K562 (cell line): ENCODE measurements around the gene NUDT2. TPM values are rescaled to one million over a fixed set of nuclear protein-coding genes. Genes with fewer than 3 reads are reported as not detected.

Source experiments
- ATAC-seq: fragments of 200-7000 bp; cut with Tn5 transposase; 3 replicates; pipeline ENCODE4 v1.9.1; 2020; ENCODE audit warnings: moderate library complexity
- BruUV-seq: library from RNA; stranded (reverse); fragments of 400-500 nt; replicated peaks from 2 replicates; lab custom pipeline; 2021; lab: Mats Ljungman, UMichigan
- CTCF ChIA-PET: fragments of 300-600 bp; formaldehyde crosslinking; extraction: SDS; loops from one replicate; lab custom pipeline; 2021; ENCODE audit warnings: low intra/inter-chr PET ratio; lab: Yijun Ruan, JAX
- POLR2A ChIA-PET: fragments of 300-600, 350-650 bp; sonication (Branson Sonifier 250); formaldehyde crosslinking; extraction: SDS; loops from one replicate; lab custom pipeline; 2021; ENCODE audit warnings: antibody characterized with exemption, inconsistent platforms; lab: Yijun Ruan, JAX
- DNase-seq, 4 experiments: peaks; one replicate each; pipeline versions ENCODE4 v3.0.0 to v3.0.0-alpha.2; 2011 to 2018; ENCODE audit warnings: low spot score in 3 of 4, mixed read lengths in 3 of 4; ENCODE audit errors: extremely low read depth in 1 of 4
- FAIRE-seq: peaks from 2 replicates; lab custom pipeline; 2011; peaks lifted over from hg19 to GRCh38; lab: Jason Lieb, UNC
- H2AFZ ChIP-seq: 2 replicates; pipeline ENCODE4 v1.6.0; 2011; ENCODE audit warnings: low read depth, low read length, control low read depth, inconsistent platforms
- H3K27ac ChIP-seq: fragments of 200-600 bp; 3 replicates; pipeline ENCODE4 v1.8.0; 2011; ENCODE audit warnings: low read depth, mild to moderate bottlenecking, control low read depth, inconsistent platforms, low read length, moderate library complexity, mixed read lengths; ENCODE audit errors: extremely low read depth
- H3K27me3 ChIP-seq, 2 experiments: fragments of 300-600 bp in 1 of 2; 2 replicates in 1 of 2; 3 replicates in 1 of 2; pipeline versions ENCODE4 v1.6.0 to v1.8.0; 2011; ENCODE audit warnings: inconsistent platforms in 2 of 2, low read length in 2 of 2, mild to moderate bottlenecking in 1 of 2, mixed read lengths in 1 of 2, moderate library complexity in 1 of 2; ENCODE audit not compliant: control insufficient read depth in 2 of 2, insufficient read depth in 2 of 2
- H3K36me3 ChIP-seq: fragments of 300-600 bp; 3 replicates; pipeline ENCODE4 v1.8.0; 2011; ENCODE audit warnings: mild to moderate bottlenecking, low read length, inconsistent platforms; ENCODE audit not compliant: control insufficient read depth, insufficient read depth
- H3K4me1 ChIP-seq, 2 experiments: fragments of 200-600 bp in 1 of 2; replicated peaks in 1 of 2; 2 replicates in 1 of 2; 3 replicates in 1 of 2; pipeline versions ENCODE4 v1.5.1 to v1.8.0; 2011; ENCODE audit warnings: inconsistent platforms in 2 of 2, low read length in 2 of 2, mild to moderate bottlenecking in 1 of 2, mixed read lengths in 1 of 2, moderate library complexity in 1 of 2; ENCODE audit not compliant: control insufficient read depth in 2 of 2, insufficient read depth in 2 of 2
- H3K4me2 ChIP-seq: 2 replicates; pipeline ENCODE4 v1.6.1; 2011; ENCODE audit warnings: low read length, control low read depth, inconsistent platforms, mixed read lengths; ENCODE audit not compliant: insufficient read depth
- H3K4me3 ChIP-seq: fragments of 200-600 bp; sonication (generic), shearing (Covaris generic); 2 replicates; pipeline ENCODE4 v1.5.1; 2016; ENCODE audit warnings: control low read depth, inconsistent platforms
- H3K79me2 ChIP-seq: fragments of 200-600 bp; 3 replicates; pipeline ENCODE4 v1.8.0; 2011; ENCODE audit warnings: low read length, inconsistent platforms; ENCODE audit not compliant: control insufficient read depth, insufficient read depth
- H3K9ac ChIP-seq, 2 experiments: 2 replicates each; pipeline versions ENCODE4 v1.6.0 to v1.6.1; 2011; ENCODE audit warnings: low read depth in 2 of 2, low read length in 2 of 2, control low read depth in 1 of 2, inconsistent platforms in 1 of 2, mild to moderate bottlenecking in 1 of 2, mixed read lengths in 1 of 2; ENCODE audit not compliant: insufficient read depth in 1 of 2
- H3K9me1 ChIP-seq: one replicate; pipeline ENCODE4 v1.6.0; 2011; ENCODE audit warnings: inconsistent platforms, mild to moderate bottlenecking, low read length, moderate library complexity; ENCODE audit not compliant: control insufficient read depth, insufficient read depth
- H3K9me3 ChIP-seq: replicated peaks from 2 replicates; pipeline ENCODE4 v1.5.1; 2011; ENCODE audit warnings: low read depth, low read length, inconsistent platforms; ENCODE audit not compliant: control insufficient read depth, insufficient read depth
- H4K20me1 ChIP-seq: replicated peaks from 2 replicates; pipeline ENCODE4 v1.6.1; 2011; ENCODE audit warnings: low read length, inconsistent platforms, mixed read lengths; ENCODE audit not compliant: control insufficient read depth, insufficient read depth
- BACH1 ChIP-seq: fragments of 200-800 bp; sonication (Bioruptor generic); IDR thresholded peaks from 2 replicates; pipeline ENCODE4 v1.6.1; 2016; ENCODE audit warnings: missing genetic modification characterization, missing compliant biosample characterization
- BMI1 ChIP-seq: fragments of 150-350 bp; IDR thresholded peaks from 2 replicates; pipeline ENCODE4 v1.6.1; 2014; ENCODE audit warnings: low read length
- CBX1 ChIP-seq: sonication (generic); IDR thresholded peaks from 2 replicates; pipeline ENCODE4 v1.6.1; 2016; ENCODE audit warnings: antibody characterized with exemption, low read depth, mild to moderate bottlenecking
- DMBX1 ChIP-seq: fragments of 250-450 bp; sonication (Bioruptor Pico); IDR thresholded peaks from 2 replicates; pipeline ENCODE4 v1.8.0; 2022; ENCODE audit warnings: inconsistent platforms, mild to moderate bottlenecking, moderate library complexity, borderline replicate concordance
- MTA2 ChIP-seq: fragments of 450-650 bp; IDR thresholded peaks from 2 replicates; pipeline ENCODE4 v1.6.1; 2016; ENCODE audit warnings: low read depth
- NBN ChIP-seq: fragments of 450-650 bp; IDR thresholded peaks from 2 replicates; pipeline ENCODE4 v1.6.1; 2016; ENCODE audit warnings: low read depth, mild to moderate bottlenecking
- NR4A1 ChIP-seq, 2 experiments: fragments of 250-450 bp in 1 of 2; fragments of 450-650 bp in 1 of 2; sonication (Bioruptor Pico) in 1 of 2; IDR thresholded peaks; 2 replicates each; pipeline versions ENCODE4 v1.4.0 to v1.6.1; 2016 to 2020; ENCODE audit warnings: mild to moderate bottlenecking in 2 of 2, missing compliant biosample characterization in 1 of 2, missing genetic modification characterization in 1 of 2, moderate library complexity in 1 of 2
- RAD51 ChIP-seq: fragments of 450-650 bp; IDR thresholded peaks from 2 replicates; pipeline ENCODE4 v1.7.1; 2016; ENCODE audit warnings: low read depth, mild to moderate bottlenecking, borderline replicate concordance
- RBM39 ChIP-seq: fragments of 200-400 bp; formaldehyde crosslinking; optimal IDR thresholded peaks from 2 replicates; pipeline ENCODE3; 2018; ENCODE audit warnings: low read depth, low read length
- RREB1 ChIP-seq: fragments of 250-450 bp; sonication (Bioruptor Pico); IDR thresholded peaks from 2 replicates; pipeline ENCODE4 v1.4.0; 2020
- STAT5A ChIP-seq: IDR thresholded peaks from 2 replicates; pipeline ENCODE4 v1.6.1; 2012; ENCODE audit warnings: low read length, inconsistent platforms, borderline replicate concordance
- ZFP1 ChIP-seq: fragments of 450-650 bp; formaldehyde crosslinking; IDR thresholded peaks from 2 replicates; pipeline ENCODE4 v1.4.0; 2020; ENCODE audit warnings: mild to moderate bottlenecking, mixed read lengths
- ZNF121 ChIP-seq: sonication (generic); formaldehyde crosslinking; conservative IDR thresholded peaks from 2 replicates; pipeline ENCODE4 v1.8.0; 2022; ENCODE audit warnings: missing genetic modification reagents
- ZNF766 ChIP-seq: fragments of 200-800 bp; sonication (Bioruptor generic); conservative IDR thresholded peaks from 2 replicates; pipeline ENCODE4 v1.6.1; 2016; ENCODE audit warnings: missing genetic modification characterization, missing compliant biosample characterization
- WGBS: fragments of 100-300 bp; shearing (Covaris generic); methylation state at CpG from one replicate; pipeline ENCODE4 v1.1.6; 2016; ENCODE audit warnings: low coverage, mixed read lengths; ENCODE audit not compliant: insufficient coverage; ENCODE audit errors: missing lambda C conversion rate; 5-methylcytosine and 5-hydroxymethylcytosine counted together
- in situ Hi-C: fragments of 300-500 bp; cut with MboI; formaldehyde crosslinking; loops from 4 replicates; pipeline ENCODE4 v1.15.0; 2018; ENCODE audit warnings: inconsistent platforms, mixed read lengths
- intact Hi-C: fragments of 100-400 bp; cut with micrococcal nuclease; formaldehyde crosslinking; loops from 2 replicates; pipeline ENCODE4 v1.14.2; 2022
- polyA plus RNA-seq, 8 experiments: library from polyadenylated mRNA; depleted of rRNA in 4 of 8; stranded (reverse) in 5 of 8; unstranded in 3 of 8; fragments of >200 nt; fragmentation: Nextera tagmentation in 2 of 8; fragmentation: Illumina TruSeq in 1 of 8; extraction: Ambion mirVana in 2 of 8; extraction: Trizol in 1 of 8; gene quantifications; 2 replicates each; pipeline versions ENCODE4 v1.2.1 to v1.2.3, GENCODE V29; 2011 to 2014; ENCODE audit warnings: inconsistent platforms in 1 of 8, missing spikeins in 1 of 8
- total RNA-seq, 7 experiments: library from RNA; depleted of rRNA in 6 of 7; stranded (reverse); fragments of >200 nt in 6 of 7; fragmentation: Illumina TruSeq in 2 of 7; extraction: Trizol in 2 of 7; gene quantifications; 2 replicates each; pipeline versions ENCODE4 v1.2.1 to v1.2.3, GENCODE V29; 2011 to 2021; ENCODE audit warnings: low replicate concordance in 1 of 7

Gene NUDT2
- total and polyA plus RNA-seq, 9 of the 15 experiments (the other 6 are each of a cell fraction or from before 2014, with no cell fraction given), result 11.5 to 28.1 (median 19.0) TPM

- no peak for TF ChIP-seq STAT5A
Measured at GRCh38 chr9:34384368-34385165, 55.2 kb downstream of the NUDT2 start (continued).

- Histone ChIP-seq H3K4me2 (no peak overlapping the region), H3K9ac (no peak overlapping the region), H3K36me3 (no peaks in the 10 kb centered on the region), H3K4me3 (no peak overlapping the region), H3K79me2 (no peaks in the 10 kb centered on the region), H3K4me1 (peaks cover 6 to 8% of the 10 kb centered on the region in 2 experiments; a peak in 3 of 5 replicates), H3K27me3 (no peaks in the 10 kb centered on the region), H4K20me1 (no peaks in the 10 kb centered on the region), H2AFZ (no peak overlapping the region), H3K9me1 (no peaks in the 10 kb centered on the region), H3K9me3 (no peaks in the 10 kb centered on the region), H3K27ac (no peak overlapping the region)
- 80% methylated on average over 1 of the region's 6 CpGs for WGBS
- TF ChIP-seq CBX1 (no peak), BACH1 (tag) (no peak), RBM39 (no peak), RAD51 (no peak), RREB1 (CRISPR knock-in tag) (no peak), BMI1 (no peak), ZNF766 (CRISPR knock-in tag) (no peak), MTA2 (no peak), ZNF121 (CRISPR knock-in tag) (no peak), NBN (no peak), ZFP1 (CRISPR knock-in tag) (no peak), DMBX1 (CRISPR knock-in tag) (no peak), NR4A1 (CRISPR knock-in tag; IDR thresholded peaks at IDR 0.05) (no peak), NR4A1 (tag; IDR thresholded peaks at IDR 0.05) (no peak)
- no peak for FAIRE-seq
- intact Hi-C loops (no loop called here), in situ Hi-C loops (no loop called here)
- ChIA-PET CTCF (no interaction called here), POLR2A (interaction anchor here (0.6 kb wide), 1 partner anchor 13 kb away, joined by 3 read pairs; no protein-coding TSS in a partner anchor)
- no TSS peak for BruUV-seq
- ATAC-seq, result no peak
- no peak for DNase-seq
Measured at GRCh38 chr9:34385561-34386230, 56.3 kb downstream of the NUDT2 start.
